ENCODE measurements around the gene C1orf159.
"Not testable (repeated sequence)": the region's sequence is repeated elsewhere in the genome, so short reads cannot be mapped to it uniquely, and the experiment has no call there.

Gene C1orf159

DNA sequence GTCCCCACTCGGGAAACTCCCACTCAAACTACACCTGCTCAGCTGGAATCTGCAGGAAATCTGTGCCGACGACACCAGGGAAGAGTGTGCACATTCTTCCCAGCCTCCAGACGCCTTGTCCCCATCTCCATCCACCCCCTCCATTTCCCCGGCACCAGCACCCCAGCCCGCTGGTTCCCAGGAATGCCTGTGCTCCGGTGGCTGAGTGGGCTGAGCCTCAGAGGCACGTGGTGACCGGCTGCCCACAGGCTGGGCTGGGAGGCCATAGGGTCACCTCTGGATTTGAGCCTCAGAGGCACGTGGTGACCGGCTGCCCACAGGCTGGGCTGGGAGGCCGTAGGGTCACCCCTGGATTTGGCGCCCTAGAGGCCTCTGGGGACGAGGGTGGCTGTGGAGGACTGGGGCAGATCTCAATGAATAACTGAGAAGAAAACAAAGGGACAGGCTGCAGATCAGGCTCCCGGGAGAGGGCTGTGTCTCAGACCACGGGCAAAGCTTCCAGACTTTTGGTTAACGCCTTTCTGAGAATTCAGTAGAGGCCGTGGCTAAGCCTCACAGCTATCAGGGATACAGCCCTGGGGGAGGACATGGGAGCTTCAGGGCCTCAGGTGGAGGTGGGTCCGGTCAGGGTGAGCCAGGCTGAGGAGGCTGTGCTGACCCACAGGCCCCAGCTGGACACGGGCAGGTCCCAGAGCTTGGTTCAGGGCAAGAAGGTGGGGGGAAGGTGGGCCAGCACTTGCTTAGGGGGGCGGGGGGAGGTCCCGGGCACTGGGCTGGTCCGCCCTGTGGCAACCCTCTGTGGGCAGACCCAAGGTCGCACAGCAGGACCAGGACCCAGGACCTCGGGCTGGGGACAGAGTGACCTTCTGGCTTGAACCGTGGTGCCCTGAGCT lies 40.5 kb upstream of the C1orf159 start:
- no peak overlapping the region for H3K4me3 ChIP-seq (ENCODE audit: low read depth, low read length)
- TF ChIP-seq, protein P1, sequence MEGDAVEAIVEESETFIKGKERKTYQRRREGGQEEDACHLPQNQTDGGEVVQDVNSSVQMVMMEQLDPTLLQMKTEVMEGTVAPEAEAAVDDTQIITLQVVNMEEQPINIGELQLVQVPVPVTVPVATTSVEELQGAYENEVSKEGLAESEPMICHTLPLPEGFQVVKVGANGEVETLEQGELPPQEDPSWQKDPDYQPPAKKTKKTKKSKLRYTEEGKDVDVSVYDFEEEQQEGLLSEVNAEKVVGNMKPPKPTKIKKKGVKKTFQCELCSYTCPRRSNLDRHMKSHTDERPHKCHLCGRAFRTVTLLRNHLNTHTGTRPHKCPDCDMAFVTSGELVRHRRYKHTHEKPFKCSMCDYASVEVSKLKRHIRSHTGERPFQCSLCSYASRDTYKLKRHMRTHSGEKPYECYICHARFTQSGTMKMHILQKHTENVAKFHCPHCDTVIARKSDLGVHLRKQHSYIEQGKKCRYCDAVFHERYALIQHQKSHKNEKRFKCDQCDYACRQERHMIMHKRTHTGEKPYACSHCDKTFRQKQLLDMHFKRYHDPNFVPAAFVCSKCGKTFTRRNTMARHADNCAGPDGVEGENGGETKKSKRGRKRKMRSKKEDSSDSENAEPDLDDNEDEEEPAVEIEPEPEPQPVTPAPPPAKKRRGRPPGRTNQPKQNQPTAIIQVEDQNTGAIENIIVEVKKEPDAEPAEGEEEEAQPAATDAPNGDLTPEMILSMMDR (IDR thresholded peaks at IDR 0.05; ENCODE audit: borderline replicate concordance, insufficient read depth, low read depth, low read length): no peak

DNA sequence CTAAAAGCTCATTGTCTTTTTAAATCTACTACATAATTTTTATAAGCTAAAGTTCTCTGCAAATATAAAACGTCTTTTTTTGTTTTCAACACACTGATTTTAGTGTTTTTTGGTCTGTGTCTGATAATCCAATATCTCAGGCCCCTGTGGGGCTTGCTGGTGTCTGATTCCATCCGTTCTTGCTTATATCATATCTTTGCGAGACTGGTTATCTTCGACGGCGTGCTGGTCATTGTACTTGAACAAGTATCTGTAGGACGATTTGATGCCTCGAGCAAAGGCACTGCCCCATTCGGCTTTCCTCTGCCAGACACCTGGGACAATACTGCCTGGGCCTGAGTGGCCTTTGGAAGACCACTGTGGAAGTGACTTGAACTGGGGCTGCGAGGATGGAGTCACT lies 39.4 kb upstream of the C1orf159 start:
- H3K4me3 ChIP-seq (ENCODE audit: low read depth, low read length): no peak overlapping the region
- TF ChIP-seq, protein P1 (IDR thresholded peaks at IDR 0.05; ENCODE audit: borderline replicate concordance, insufficient read depth, low read depth, low read length): no peak

DNA sequence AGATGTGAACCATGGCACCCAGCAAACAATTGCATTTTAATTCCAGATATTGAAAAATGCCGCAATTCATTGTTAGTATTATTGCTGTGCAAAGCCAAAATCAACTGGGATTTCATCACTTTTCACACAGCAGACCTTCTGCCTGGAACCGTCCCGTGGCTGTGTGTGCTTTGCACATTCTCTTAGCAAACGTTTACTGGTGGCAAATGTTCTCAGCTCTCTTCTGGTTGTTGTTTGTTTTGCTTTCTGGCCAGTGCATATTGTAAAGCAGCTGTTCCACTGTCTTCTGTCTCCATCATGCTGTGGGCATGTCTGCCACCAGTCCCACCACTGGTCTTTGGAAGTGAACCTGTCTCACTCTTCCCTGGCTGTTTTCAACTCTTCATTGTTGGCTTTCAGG lies 38.0 kb upstream of the C1orf159 start:
- H3K4me3 ChIP-seq (ENCODE audit: low read depth, low read length): no peak overlapping the region

DNA sequence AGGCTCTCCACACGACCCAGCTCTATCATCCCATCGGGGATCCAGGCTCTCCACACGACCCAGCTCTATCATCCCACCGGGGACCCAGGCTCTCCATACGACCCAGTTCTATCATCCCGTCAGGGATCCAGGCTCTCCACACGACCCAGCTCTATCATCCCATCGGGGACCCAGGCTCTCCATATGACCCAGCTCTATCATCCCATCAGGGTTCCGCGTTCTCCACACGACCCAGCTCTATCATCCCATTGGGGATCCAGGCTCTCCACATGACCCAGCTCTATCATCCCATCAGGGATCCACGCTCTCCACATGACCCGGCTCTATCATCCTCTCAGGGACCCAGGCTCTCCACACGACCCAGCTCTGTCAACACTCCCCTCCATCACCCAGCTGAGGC lies 37.3 kb upstream of the C1orf159 start:
- H3K4me3 ChIP-seq (ENCODE audit: low read depth, low read length): not testable (repeated sequence)

More for the DNA sequence above, 38.0 kb upstream of the C1orf159 start:
- TF ChIP-seq, protein P1 (IDR thresholded peaks at IDR 0.05; ENCODE audit: borderline replicate concordance, insufficient read depth, low read depth, low read length): no peak

DNA sequence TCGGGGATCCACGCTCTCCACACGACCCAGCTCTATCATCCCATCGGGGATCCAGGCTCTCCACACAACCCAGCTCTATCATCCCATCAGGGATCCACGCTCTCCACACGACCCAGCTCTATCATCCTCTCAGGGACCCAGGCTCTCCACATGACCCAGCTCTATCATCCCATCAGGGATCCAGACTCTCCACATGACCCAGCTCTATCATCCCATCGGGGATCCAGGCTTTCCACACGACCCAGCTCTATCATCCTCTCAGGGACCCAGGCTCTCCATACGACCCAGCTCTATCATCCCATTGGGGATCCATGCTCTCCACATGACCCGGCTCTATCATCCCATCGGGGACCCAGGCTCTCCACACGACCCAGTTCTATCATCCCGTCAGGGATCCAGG lies 36.5 kb upstream of the C1orf159 start:
- H3K4me3 ChIP-seq (ENCODE audit: low read depth, low read length): not testable (repeated sequence)

DNA sequence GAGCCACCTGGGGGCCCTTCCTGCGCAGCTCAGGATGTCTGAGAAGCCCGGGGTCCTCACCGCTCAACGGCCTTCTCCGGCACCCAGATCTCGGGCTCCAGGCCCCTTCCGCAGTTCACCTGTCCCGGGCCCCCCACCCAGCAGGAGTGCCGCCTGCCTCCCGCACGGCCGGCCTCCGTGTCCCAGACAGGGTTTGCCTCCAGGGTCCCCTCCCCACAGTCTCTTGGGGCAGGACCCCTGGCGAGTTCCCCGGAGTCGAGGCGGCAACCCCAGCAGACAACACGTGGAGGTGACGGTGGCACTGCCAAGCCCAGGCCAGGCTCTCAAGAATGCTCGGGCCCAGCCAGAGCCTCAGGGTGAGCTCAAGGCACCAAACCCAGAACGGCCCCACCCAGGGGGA lies 35.4 kb upstream of the C1orf159 start:
- TF ChIP-seq, protein P1 (IDR thresholded peaks at IDR 0.05; ENCODE audit: borderline replicate concordance, insufficient read depth, low read depth, low read length): no peak
- H3K4me3 ChIP-seq (ENCODE audit: low read depth, low read length): no peak overlapping the region

DNA sequence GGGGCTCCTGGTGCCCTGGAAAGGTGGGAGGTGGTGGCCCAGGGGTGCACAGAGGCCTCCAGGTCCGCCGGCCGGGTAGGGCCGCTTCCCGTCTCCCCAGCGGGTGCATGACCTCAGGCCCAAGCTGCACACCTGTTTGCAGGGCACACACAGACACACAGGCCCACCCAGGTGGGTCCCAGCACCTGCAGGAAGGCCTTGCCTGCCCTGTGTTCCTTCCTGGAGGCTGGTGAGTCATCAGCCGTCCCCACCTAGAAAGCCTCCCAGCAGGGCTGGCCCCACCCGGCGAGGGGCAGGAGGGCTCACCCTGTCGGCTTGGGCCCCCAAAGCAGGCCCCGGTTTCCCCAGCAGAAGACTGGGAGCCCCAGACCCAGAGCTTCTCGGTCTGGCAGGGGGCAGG lies 34.2 kb upstream of the C1orf159 start:
- TF ChIP-seq, protein P1 (IDR thresholded peaks at IDR 0.05; ENCODE audit: borderline replicate concordance, insufficient read depth, low read depth, low read length): no peak
- H3K4me3 ChIP-seq (ENCODE audit: low read depth, low read length): no peak overlapping the region

DNA sequence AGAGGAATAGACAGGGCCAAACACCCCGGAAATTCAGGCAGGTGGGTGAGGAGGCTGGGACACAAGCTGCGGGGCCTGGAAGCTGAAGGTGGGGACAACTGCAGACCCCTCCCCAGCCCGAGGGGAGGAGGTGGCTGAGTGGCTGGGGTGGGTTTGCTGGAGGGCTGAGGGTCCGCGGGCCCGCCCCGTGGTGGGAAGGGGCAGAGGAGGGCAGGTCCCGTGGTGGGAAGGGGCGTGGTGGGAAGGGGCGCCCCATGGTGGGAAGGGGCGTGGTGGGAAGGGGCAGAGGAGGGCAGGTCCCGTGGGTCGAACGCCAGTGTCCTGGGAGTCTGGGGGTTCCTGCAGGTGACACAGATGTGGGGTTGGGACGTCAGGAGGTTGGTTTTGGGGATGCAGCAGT lies 33.5 kb upstream of the C1orf159 start:
- TF ChIP-seq, protein P1 (IDR thresholded peaks at IDR 0.05; ENCODE audit: borderline replicate concordance, insufficient read depth, low read depth, low read length): no peak
- no peak overlapping the region for H3K4me3 ChIP-seq (ENCODE audit: low read depth, low read length)

All from GM12875 (cell line).